Panc1 (cell line): ENCODE data around the gene PARP3. TPM values are rescaled to one million over a fixed set of nuclear protein-coding genes. Genes with fewer than 3 reads are reported as not detected.

Experiments
- ATAC-seq: fragments of 200-7000 bp; cut with Tn5 transposase; 2 replicates; pipeline ENCODE4 v1.9.1; 2020; ENCODE audit warnings: mild to moderate bottlenecking, moderate library complexity
- BruUV-seq: library from RNA; stranded (reverse); fragments of 400-500 nt; replicated peaks from 2 replicates; lab custom pipeline; 2021; lab: Mats Ljungman, UMichigan
- CTCF ChIA-PET: fragments of 300-600 bp; sonication (Branson Sonifier 250); formaldehyde crosslinking; loops from one replicate; lab custom pipeline; 2022; ENCODE audit warnings: antibody characterized with exemption; lab: Charles Lee
- POLR2A ChIA-PET: fragments of 300-600 bp; sonication (Branson Sonifier 250); formaldehyde crosslinking; loops from one replicate; lab custom pipeline; 2022; ENCODE audit warnings: antibody characterized with exemption; lab: Charles Lee
- DNase-seq: peaks from one replicate; pipeline ENCODE4 v3.0.0-alpha.2; 2010; ENCODE audit warnings: low read depth, low spot score
- H3K27ac ChIP-seq: 2 replicates; pipeline ENCODE4 v1.5.1; 2011; ENCODE audit warnings: mild to moderate bottlenecking, low read length, inconsistent platforms
- H3K27me3 ChIP-seq: fragments of 200-500 bp; sonication (Bioruptor generic); 2 replicates; pipeline ENCODE4 v1.6.0; 2014; ENCODE audit warnings: low read length, inconsistent platforms; ENCODE audit not compliant: control insufficient read depth, insufficient read depth
- H3K36me3 ChIP-seq: fragments of 200-500 bp; sonication (Bioruptor generic); 2 replicates; pipeline ENCODE4 v1.5.1; 2014; ENCODE audit warnings: inconsistent platforms, mild to moderate bottlenecking, low read length, moderate library complexity; ENCODE audit not compliant: control insufficient read depth, insufficient read depth
- H3K4me1 ChIP-seq: 2 replicates; pipeline ENCODE4 v1.5.1; 2011; ENCODE audit warnings: inconsistent platforms, mild to moderate bottlenecking, low read length, moderate library complexity; ENCODE audit not compliant: control insufficient read depth, insufficient read depth
- H3K4me3 ChIP-seq, 2 experiments: 2 replicates each; pipeline ENCODE4 v1.5.1; 2011 to 2012; ENCODE audit warnings: low read depth in 2 of 2, low read length in 2 of 2, mild to moderate bottlenecking in 2 of 2, inconsistent platforms in 1 of 2, moderate library complexity in 1 of 2
- H3K9me3 ChIP-seq: fragments of 200-500 bp; sonication (Bioruptor generic); 2 replicates; pipeline ENCODE4 v1.5.1; 2014; ENCODE audit warnings: low read depth, mild to moderate bottlenecking, inconsistent platforms, low read length, moderate library complexity; ENCODE audit not compliant: control insufficient read depth, insufficient read depth
- CTCF ChIP-seq: fragments of 450-650 bp; IDR thresholded peaks from 2 replicates; pipeline ENCODE4 v1.5.1; 2017; ENCODE audit warnings: mild to moderate bottlenecking
- POLR2AphosphoS5 ChIP-seq: IDR thresholded peaks from 2 replicates; pipeline ENCODE4 v1.6.1; 2012; ENCODE audit warnings: mild to moderate bottlenecking, low read depth, low read length, moderate library complexity
- REST ChIP-seq, 2 experiments: IDR thresholded peaks; 2 replicates each; pipeline ENCODE4 v1.6.1; 2011 to 2012; ENCODE audit warnings: low read depth in 2 of 2, control low read depth in 1 of 2, low read length in 1 of 2, mild to moderate bottlenecking in 1 of 2, moderate library complexity in 1 of 2; ENCODE audit not compliant: insufficient read depth in 1 of 2
- SIN3A ChIP-seq: IDR thresholded peaks from 2 replicates; pipeline ENCODE4 v1.6.1; 2012; ENCODE audit warnings: low read depth, mild to moderate bottlenecking, low read length, moderate library complexity, borderline replicate concordance; ENCODE audit not compliant: insufficient read depth
- TCF7L2 ChIP-seq: IDR thresholded peaks from 2 replicates; pipeline ENCODE4 v1.6.1; 2011; ENCODE audit warnings: mild to moderate bottlenecking, low read depth, low read length, inconsistent platforms
- in situ Hi-C: cut with HindIII; loops from 2 replicates; pipeline ENCODE4 v1.10.0; 2016; ENCODE audit warnings: low sequenced_read_pairs, low pct_unique_long_range_greater_than_20kb
- intact Hi-C: fragments of 100-400 bp; cut with micrococcal nuclease; formaldehyde crosslinking; loops from one replicate; pipeline ENCODE4 v1.10.0; 2022; ENCODE audit not compliant: unreplicated experiment
- total RNA-seq: library from RNA; stranded (reverse); gene quantifications from one replicate; pipeline ENCODE4 v1.2.1, GENCODE V29; 2021; ENCODE audit not compliant: unreplicated experiment

The PARP3 gene
- total RNA-seq, 1 experiment from 2014 or later: 16.1 TPM

GRCh38 chr3:51969841-51970240 is 27.7 kb downstream of the PARP3 start:
- POLR2A ChIA-PET: interaction anchor here (0.6 kb wide), 1 partner anchor 144 kb away, joined by 3 read pairs; no protein-coding TSS in a partner anchor
- TF ChIP-seq POLR2AphosphoS5 (no peak), SIN3A (no peak), CTCF (no peak), TCF7L2 (no peak), REST (IDR thresholded peaks at IDR 0.05; ENCODE audit: insufficient read depth in 1 of 2, low read depth in 2 of 2, low read length in 1 of 2) (no peak)
- CTCF ChIA-PET: no interaction called here

GRCh38 chr3:51970606-51971300 is 28.6 kb downstream of the PARP3 start:
- in situ Hi-C loops: no loop called here
- no TSS peak for BruUV-seq
- peaks cover 24% of the 10 kb centered on the region for H3K4me1 ChIP-seq

More at GRCh38 chr3:51969841-51970240, 27.7 kb downstream of the PARP3 start:
- Histone ChIP-seq H3K4me3 (no peak overlapping the region), H3K27ac (no peak overlapping the region), H3K27me3 (no peaks in the 10 kb centered on the region), H3K9me3 (no peaks in the 10 kb centered on the region), H3K36me3 (no peaks in the 10 kb centered on the region; the same call in 1 of the 2 replicates), H3K4me1 (peaks cover 20% of the 10 kb centered on the region)
- no TSS peak for BruUV-seq
- intact Hi-C loops (no loop called here), in situ Hi-C loops (no loop called here)
- DNase-seq: no peak
- no peak for ATAC-seq

More at GRCh38 chr3:51970606-51971300, 28.6 kb downstream of the PARP3 start:
- H3K27ac ChIP-seq: no peak overlapping the region
- ChIA-PET POLR2A (interaction anchor here (0.6 kb wide), 1 partner anchor 145 kb away, joined by 3 read pairs; no protein-coding TSS in a partner anchor), CTCF (no interaction called here)
- DNase-seq (no peak), ATAC-seq (no peak)
- H3K4me3 ChIP-seq: no peak overlapping the region
- H3K36me3 ChIP-seq: no peaks in the 10 kb centered on the region; the same call in 1 of the 2 replicates
- no peaks in the 10 kb centered on the region for H3K27me3 ChIP-seq
- no peaks in the 10 kb centered on the region for H3K9me3 ChIP-seq
- intact Hi-C loops: no loop called here
- TF ChIP-seq TCF7L2 (no peak), SIN3A (no peak), POLR2AphosphoS5 (no peak), CTCF (no peak), REST (IDR thresholded peaks at IDR 0.05; ENCODE audit: insufficient read depth in 1 of 2, low read depth in 2 of 2, low read length in 1 of 2) (no peak)
